Heart right ventricle (tissue), 16 donors: ENCODE results near the gene IVD. TPM values are rescaled to one million over a fixed set of nuclear protein-coding genes. Genes with fewer than 3 reads are reported as not detected.

Experiments used
- ATAC-seq, 8 donors: fragments of 200-7000 bp; cut with Tn5 transposase; one replicate each; pipeline ENCODE4 v1.9.1; 2020; ENCODE audit warnings: mild to moderate bottlenecking in 8 of 8, moderate library complexity in 8 of 8, moderate number of reproducible peaks in 1 of 8
- DNase-seq, 2 donors: peaks; one replicate each; pipeline ENCODE4 v3.0.0-alpha.2; 2020
- H3K27ac ChIP-seq, 10 donors: fragments of 200-600 bp; sonication (generic) in 2 of 10; one replicate each; pipeline versions ENCODE4 v1.5.0 to v1.8.0; 2020 to 2022; ENCODE audit warnings: mild to moderate bottlenecking in 3 of 10
- H3K27me3 ChIP-seq, 7 donors: fragments of 200-600 bp; one replicate each; pipeline ENCODE4 v1.8.0; 2021 to 2022; ENCODE audit warnings: mild to moderate bottlenecking in 2 of 7
- H3K36me3 ChIP-seq, 9 donors: fragments of 200-600 bp; sonication (generic) in 1 of 9; one replicate each; pipeline versions ENCODE4 v1.5.0 to v1.8.0; 2020 to 2022; ENCODE audit warnings: mild to moderate bottlenecking in 2 of 9
- H3K4me1 ChIP-seq, 9 donors: fragments of 200-600 bp; sonication (generic) in 1 of 9; one replicate each; pipeline versions ENCODE4 v1.5.0 to v1.8.0; 2020 to 2022; ENCODE audit warnings: mild to moderate bottlenecking in 4 of 9
- H3K4me3 ChIP-seq, 10 donors: fragments of 200-600 bp; sonication (generic) in 2 of 10; one replicate each; pipeline versions ENCODE4 v1.5.0 to v1.8.0; 2020 to 2022; ENCODE audit warnings: mild to moderate bottlenecking in 7 of 10, moderate library complexity in 2 of 10
- H3K9me3 ChIP-seq, 11 donors: fragments of 200-600 bp in 10 of 11; sonication (generic) in 2 of 11; one replicate each; pipeline versions ENCODE4 v1.5.0 to v1.8.0; 2013 to 2022; ENCODE audit warnings: mild to moderate bottlenecking in 2 of 11, control low read depth in 1 of 11, moderate library complexity in 1 of 11
- CTCF ChIP-seq, 9 donors: fragments of 200-600 bp; sonication (generic) in 2 of 9; IDR thresholded peaks; one replicate each; pipeline versions ENCODE4 v1.5.0 to v1.8.0; 2021 to 2022; ENCODE audit warnings: antibody characterized with exemption in 9 of 9, mild to moderate bottlenecking in 5 of 9, moderate library complexity in 1 of 9
- WGBS, 2 donors: extraction: QIAGEN DNeasy Blood & Tissue Kit; methylation state at CpG; one replicate each; pipeline ENCODE4 v1.1.7; 2013; ENCODE audit warnings: inconsistent platforms in 1 of 2; 5-methylcytosine and 5-hydroxymethylcytosine counted together
- intact Hi-C, 10 donors: fragments of 100-400 bp; cut with DNase I; formaldehyde crosslinking; loops; one replicate each; pipeline versions ENCODE4 v1.11.1 to v1.14.2; 2022
- polyA plus RNA-seq, 2 donors: library from polyadenylated mRNA; stranded (reverse); fragments of 200-250 nt; gene quantifications; one replicate each; pipeline ENCODE4 v1.2.3, GENCODE V29; 2013
- total RNA-seq, 10 donors: library from RNA; stranded (reverse); fragmentation: NEBNext Ultra II Directional in 3 of 10; extraction: Animal tissue kit (Norgen Biotek cat#: 25700) in 3 of 10; gene quantifications; one replicate each; pipeline versions ENCODE4 v1.2.1 to v1.2.4, GENCODE V29; 2021 to 2023
- donor health status: Arrhythmogenic right ventricular cardiomyopathy.
- donor health status: ischemic (EF 13 %, LVEDD 7.1; RV severe dilation, severe dysfunction).
- donor health status: healthy with polysubstance abuse.
- donor health status: DM: no; HTN: yes; CAD: no.
- donor health status: DM: no; HTN: no; CAD: no.
- donor health status: ischemic (EF 25% LVEDD 6.9; RV normal size, moderate dysfunction).
- donor health status: ischemic (EF 25% LVEDD 5.7; RV mildly dilated, moderate dysfunction).
- donor health status: healthy.
- donor health status: DM: yes; HTN: yes; CAD: no.
- donor health status: Ischemic cardiomyopathy.
- donor health status: ischemic (EF 35%, LVEDD 5.7; RV mildly dilated, moderate dysfunction).
- donor health status: nonischemic (EF 11% LVEDD 7.7; RV severe dilation, severe dysfunction).
- donor health status: DM: yes; HTN: yes; CAD: no.
- donor health status: PGD.
- donor health status: ischemic (EF 29% LVEDD 5.4; RV normal size, mild dysfunction).
- donor health status: nonischemic (EF 23%, LVEDD 6.1; RV moderate dilation, normal function).

The IVD gene
- total and polyA plus RNA-seq, 12 donors = 42.2 to 143 (median 103) TPM

- no peak for TF ChIP-seq CTCF (IDR thresholded peaks at IDR 0.05)
- H3K4me3 ChIP-seq = no peak overlapping the region
- ATAC-seq (no peak), DNase-seq (no peak)
- intact Hi-C loops = loop anchor here in 3 of 10 donors (10.0 kb wide), 2 partner anchors 45 to 105 kb away; partner anchors contain the start of genes CCDC32 (in 1 of the 3) and RPUSD2 (in 1 of the 3)
- H3K4me1 ChIP-seq = peaks cover 17 to 31% (median 27%) of the 10 kb centered on the region in 9 donors
- peaks cover 0 to 62% (median 24%) of the 10 kb centered on the region in 9 donors for H3K36me3 ChIP-seq
- no peaks in the 10 kb centered on the region for H3K27me3 ChIP-seq
- H3K27ac ChIP-seq = no peak overlapping the region
- WGBS, 2 donors = 96 to 97% methylated on average over 19 of the region's 19 CpGs
- H3K9me3 ChIP-seq = no peaks in the 10 kb centered on the region
These were observed 53.9 kb downstream of the IVD start for GRCh38 chr15:40459391-40460015.

- Histone ChIP-seq H3K4me3 (no peak overlapping the region), H3K27me3 (no peaks in the 10 kb centered on the region), H3K27ac (no peak overlapping the region), H3K36me3 (peaks cover 0 to 71% (median 33%) of the 10 kb centered on the region in 9 donors), H3K9me3 (no peaks in the 10 kb centered on the region), H3K4me1 (peaks cover 13 to 22% (median 18%) of the 10 kb centered on the region in 9 donors)
- ATAC-seq (no peak), DNase-seq (no peak)
- 93 to 97% methylated on average over 2 of the region's 2 CpGs for WGBS, 2 donors
- TF ChIP-seq CTCF (IDR thresholded peaks at IDR 0.05) = no peak
- intact Hi-C loops = loop anchor here in 1 of 10 donors (10.0 kb wide), 1 partner anchor 104 kb away; the partner anchor contains the start of genes CCDC32 and RPUSD2
These were observed 54.8 kb downstream of the IVD start for GRCh38 chr15:40460404-40460803.

- Histone ChIP-seq H3K27me3 (no peaks in the 10 kb centered on the region), H3K4me3 (no peak overlapping the region), H3K9me3 (no peaks in the 10 kb centered on the region), H3K27ac (no peak overlapping the region), H3K36me3 (peaks cover 0 to 87% (median 36%) of the 10 kb centered on the region in 9 donors), H3K4me1 (peaks cover 0 to 7% (median 2%) of the 10 kb centered on the region in 9 donors)
- intact Hi-C loops = loop anchor here in 1 of 10 donors (10.0 kb wide), 1 partner anchor 103 kb away; the partner anchor contains the start of genes CCDC32 and RPUSD2
- ATAC-seq = no peak
- DNase-seq = no peak
- no peak for TF ChIP-seq CTCF (IDR thresholded peaks at IDR 0.05)
- 96% methylated on average over 21 of the region's 21 CpGs for WGBS, 2 donors
These were observed 56.4 kb downstream of the IVD start for GRCh38 chr15:40461958-40462357.

GRCh38 chr15:40463279-40463678 is 57.7 kb downstream of the IVD start:
- Histone ChIP-seq H3K36me3 (peaks cover 0 to 95% (median 36%) of the 10 kb centered on the region in 9 donors), H3K4me3 (no peak overlapping the region), H3K9me3 (no peaks in the 10 kb centered on the region), H3K27me3 (no peaks in the 10 kb centered on the region), H3K27ac (no peak overlapping the region), H3K4me1 (no peaks in the 10 kb centered on the region)
- intact Hi-C loops = loop anchor here in 1 of 10 donors (10.0 kb wide), 1 partner anchor 102 kb away; the partner anchor contains the start of genes CCDC32 and RPUSD2
- ATAC-seq = no peak
- TF ChIP-seq CTCF (IDR thresholded peaks at IDR 0.05) = no peak
- no peak for DNase-seq
- WGBS, 2 donors = 94 to 95% methylated on average over 2 of the region's 2 CpGs
